IMR-90 (cell line): ENCODE measurements around the gene PTPRU. TPM values are rescaled to one million over a fixed set of nuclear protein-coding genes. Genes with fewer than 3 reads are reported as not detected.

Experiments used
- ATAC-seq: fragments of 200-7000 bp; cut with Tn5 transposase; 2 replicates; pipeline ENCODE4 v1.9.1; 2020; ENCODE audit warnings: low read depth, mild to moderate bottlenecking, moderate library complexity
- BruUV-seq: library from RNA; stranded (reverse); fragments of 400-500 nt; replicated peaks from 2 replicates; lab custom pipeline; 2021; lab: Mats Ljungman, UMichigan
- CTCF ChIA-PET: fragments of 300-600 bp; formaldehyde crosslinking; extraction: SDS; loops from one replicate; lab custom pipeline; 2021; ENCODE audit warnings: antibody characterized with exemption; lab: Yijun Ruan, JAX
- POLR2A ChIA-PET: fragments of 300-600 bp; sonication (Branson Sonifier 250); formaldehyde crosslinking; loops from one replicate; lab custom pipeline; 2022; ENCODE audit warnings: antibody characterized with exemption; ENCODE audit not compliant: unreplicated experiment; lab: Charles Lee
- DNase-seq: peaks from one replicate; pipeline ENCODE4 v3.0.0; 2013
- H2AFZ ChIP-seq: replicated peaks from 2 replicates; pipeline ENCODE3; 2013; ENCODE audit warnings: low read length, mild to moderate bottlenecking; ENCODE audit not compliant: poor library complexity
- H2AK5ac ChIP-seq: 2 replicates; pipeline ENCODE4 v1.6.1; 2013; ENCODE audit warnings: low read depth, low read length, inconsistent platforms
- H2AK9ac ChIP-seq: replicated peaks from 2 replicates; pipeline ENCODE3; 2013; ENCODE audit warnings: mild to moderate bottlenecking, low read depth, low read length, moderate library complexity; ENCODE audit not compliant: poor library complexity
- H2BK120ac ChIP-seq: 2 replicates; pipeline ENCODE4 v1.6.1; 2013; ENCODE audit warnings: low read depth, low read length, inconsistent platforms
- H2BK15ac ChIP-seq: 3 replicates; pipeline ENCODE4 v1.6.1; 2013; ENCODE audit warnings: low read depth, low read length, inconsistent platforms
- H2BK20ac ChIP-seq: 2 replicates; pipeline ENCODE4 v1.6.1; 2013; ENCODE audit warnings: low read depth, mild to moderate bottlenecking, inconsistent platforms, low read length, moderate library complexity
- H2BK5ac ChIP-seq: 2 replicates; pipeline ENCODE4 v1.6.1; 2013; ENCODE audit warnings: mild to moderate bottlenecking, low read depth, low read length, inconsistent platforms; ENCODE audit not compliant: poor library complexity, severe bottlenecking
- H3K14ac ChIP-seq: replicated peaks from 2 replicates; pipeline ENCODE4 v1.6.1; 2013; ENCODE audit warnings: low read depth, low read length, inconsistent platforms
- H3K18ac ChIP-seq: 2 replicates; pipeline ENCODE4 v1.6.1; 2013; ENCODE audit warnings: low read depth, low read length, control low read depth
- H3K23ac ChIP-seq: 2 replicates; pipeline ENCODE4 v1.6.1; 2013; ENCODE audit warnings: low read depth, low read length, inconsistent platforms
- H3K27ac ChIP-seq: 2 replicates; pipeline ENCODE4 v1.5.1; 2013; ENCODE audit warnings: mild to moderate bottlenecking, control low read depth, low read length; ENCODE audit not compliant: insufficient read depth
- H3K27me3 ChIP-seq: 2 replicates; pipeline ENCODE4 v1.6.1; 2013; ENCODE audit warnings: low read length; ENCODE audit not compliant: control insufficient read depth, insufficient read depth
- H3K36me3 ChIP-seq: 2 replicates; pipeline ENCODE4 v1.6.1; 2013; ENCODE audit warnings: low read length, mixed read lengths; ENCODE audit not compliant: control insufficient read depth, insufficient read depth
- H3K4ac ChIP-seq: 2 replicates; pipeline ENCODE4 v1.6.1; 2013; ENCODE audit warnings: low read depth, low read length, inconsistent platforms
- H3K4me1 ChIP-seq: 2 replicates; pipeline ENCODE4 v1.6.1; 2013; ENCODE audit warnings: low read length, mixed read lengths; ENCODE audit not compliant: control insufficient read depth, insufficient read depth
- H3K4me2 ChIP-seq: 2 replicates; pipeline ENCODE4 v1.6.1; 2013; ENCODE audit warnings: low read depth, mild to moderate bottlenecking, control low read depth, low read length, moderate library complexity
- H3K4me3 ChIP-seq: 2 replicates; pipeline ENCODE4 v1.5.1; 2013; ENCODE audit warnings: low read depth, mild to moderate bottlenecking, control low read depth, low read length, moderate library complexity; ENCODE audit not compliant: insufficient read depth
- H3K56ac ChIP-seq: 2 replicates; pipeline ENCODE4 v1.6.1; 2013; ENCODE audit warnings: low read length, inconsistent platforms; ENCODE audit not compliant: insufficient read depth; ENCODE audit errors: extremely low read depth
- H3K79me1 ChIP-seq, 2 experiments: 2 replicates each; pipeline ENCODE4 v1.6.1; 2013; ENCODE audit warnings: low read length in 2 of 2, inconsistent platforms in 1 of 2, low read depth in 1 of 2
- H3K9ac ChIP-seq: 2 replicates; pipeline ENCODE4 v1.6.1; 2013; ENCODE audit warnings: low read depth, low read length, control low read depth
- H3K9me1 ChIP-seq: 2 replicates; pipeline ENCODE4 v1.6.1; 2013; ENCODE audit warnings: low read length, inconsistent platforms; ENCODE audit not compliant: insufficient read depth
- H3K9me3 ChIP-seq: 2 replicates; pipeline ENCODE4 v1.6.1; 2013; ENCODE audit warnings: low read length; ENCODE audit not compliant: control insufficient read depth, insufficient read depth
- H4K20me1 ChIP-seq: 2 replicates; pipeline ENCODE4 v1.6.1; 2013; ENCODE audit warnings: low read length, inconsistent platforms; ENCODE audit not compliant: insufficient read depth
- H4K5ac ChIP-seq: 2 replicates; pipeline ENCODE4 v1.6.1; 2013; ENCODE audit warnings: mild to moderate bottlenecking, low read depth, low read length, control low read depth
- H4K8ac ChIP-seq, 2 experiments: 2 replicates each; pipeline ENCODE4 v1.6.1; 2013; ENCODE audit warnings: low read depth in 2 of 2, low read length in 2 of 2, control low read depth in 1 of 2, inconsistent platforms in 1 of 2
- H4K91ac ChIP-seq: 2 replicates; pipeline ENCODE4 v1.6.1; 2013; ENCODE audit warnings: low read depth, low read length, inconsistent platforms; ENCODE audit not compliant: insufficient read depth
- BHLHE40 ChIP-seq: fragments of 150-350 bp; IDR thresholded peaks from 2 replicates; pipeline ENCODE4 v1.6.1; 2016; ENCODE audit warnings: mild to moderate bottlenecking, low read depth, low read length
- CEBPB ChIP-seq: IDR thresholded peaks from 2 replicates; pipeline ENCODE4 v1.6.1; 2012; ENCODE audit warnings: low read depth, low read length, improper control_type of control experiment
- CHD1 ChIP-seq: IDR thresholded peaks from 2 replicates; pipeline ENCODE4 v1.6.1; 2012; ENCODE audit warnings: low read depth, low read length, improper control_type of control experiment
- CTCF ChIP-seq: conservative IDR thresholded peaks from 2 replicates; pipeline ENCODE4 v1.5.1; 2012; ENCODE audit warnings: mild to moderate bottlenecking, low read depth, low read length, improper control_type of control experiment
- ELK1 ChIP-seq: fragments of 150-350 bp; IDR thresholded peaks from 2 replicates; pipeline ENCODE4 v1.6.1; 2016; ENCODE audit warnings: low read depth, mild to moderate bottlenecking, low read length, moderate library complexity, borderline replicate concordance
- FOS ChIP-seq: fragments of 150-350 bp; IDR thresholded peaks from 2 replicates; pipeline ENCODE4 v1.6.1; 2016; ENCODE audit warnings: low read depth, low read length
- MAFK ChIP-seq: IDR thresholded peaks from 2 replicates; pipeline ENCODE4 v1.6.1; 2012; ENCODE audit warnings: low read depth, low read length, improper control_type of control experiment
- MAZ ChIP-seq: IDR thresholded peaks from 2 replicates; pipeline ENCODE4 v1.6.1; 2012; ENCODE audit warnings: low read depth, mild to moderate bottlenecking, low read length, improper control_type of control experiment, moderate library complexity, borderline replicate concordance
- MXI1 ChIP-seq: IDR thresholded peaks from 2 replicates; pipeline ENCODE4 v1.6.1; 2012; ENCODE audit warnings: low read depth, mild to moderate bottlenecking, low read length, moderate library complexity, borderline replicate concordance
- NFE2L2 ChIP-seq: fragments of 150-350 bp; IDR thresholded peaks from 2 replicates; pipeline ENCODE4 v1.6.1; 2016; ENCODE audit warnings: low read depth, mild to moderate bottlenecking, low read length
- POLR2A ChIP-seq: IDR thresholded peaks from 2 replicates; pipeline ENCODE4 v1.6.1; 2012; ENCODE audit warnings: mild to moderate bottlenecking, low read depth, low read length
- RAD21 ChIP-seq: IDR thresholded peaks from 2 replicates; pipeline ENCODE4 v1.6.1; 2012; ENCODE audit warnings: low read length, improper control_type of control experiment
- RCOR1 ChIP-seq: IDR thresholded peaks from 2 replicates; pipeline ENCODE4 v1.6.1; 2012; ENCODE audit warnings: mild to moderate bottlenecking, low read length, improper control_type of control experiment; ENCODE audit not compliant: insufficient replicate concordance
- RFX5 ChIP-seq: IDR thresholded peaks from 2 replicates; pipeline ENCODE4 v1.8.0; 2012; ENCODE audit warnings: low read depth, mild to moderate bottlenecking, low read length, moderate library complexity
- SMC3 ChIP-seq: fragments of 150-350 bp; IDR thresholded peaks from 2 replicates; pipeline ENCODE4 v1.6.1; 2016; ENCODE audit warnings: low read depth, mild to moderate bottlenecking, antibody characterized with exemption, low read length, moderate library complexity
- WGBS, 2 experiments: methylation state at CpG; one replicate each; pipeline versions ENCODE4 v1.1.5 to v1.1.7; 2013; ENCODE audit warnings: missing lambda C conversion rate in 2 of 2; ENCODE audit not compliant: insufficient read length in 1 of 2; ENCODE audit errors: extremely low coverage in 2 of 2; 5-methylcytosine and 5-hydroxymethylcytosine counted together
- dilution Hi-C: fragments of 300-500 bp; cut with HindIII; formaldehyde crosslinking; loops from one replicate; pipeline ENCODE4 v1.14.3; 2018; ENCODE audit warnings: low sequenced_read_pairs; ENCODE audit not compliant: unreplicated experiment
- in situ Hi-C: fragments of 300-500 bp; cut with MboI; formaldehyde crosslinking; loops from 3 replicates; pipeline ENCODE4 v1.14.3; 2019; ENCODE audit warnings: low sequenced_read_pairs, inconsistent platforms, mixed read lengths
- intact Hi-C: fragments of 100-400 bp; cut with micrococcal nuclease; formaldehyde crosslinking; loops from 2 replicates; pipeline ENCODE4 v1.10.0; 2022
- polyA plus RNA-seq, 3 experiments: library from polyadenylated mRNA; depleted of rRNA; stranded (reverse); fragments of >200 nt; gene quantifications; 2 replicates each; pipeline ENCODE4 v1.2.3, GENCODE V29; 2012; ENCODE audit warnings: low replicate concordance in 1 of 3
- total RNA-seq: library from RNA; depleted of rRNA; stranded (reverse); fragments of >200 nt; gene quantifications from 2 replicates; pipeline ENCODE4 v1.2.3, GENCODE V29; 2012
- TF ChIP-seq, protein P1 (sequence below): fragments of 150-350 bp; IDR thresholded peaks from 2 replicates; pipeline ENCODE4 v1.6.1; 2017; ENCODE audit warnings: mild to moderate bottlenecking, antibody characterized with exemption, low read length, low read depth

Gene PTPRU
- total and polyA plus RNA-seq, 2 of the 4 experiments (the other 2 are of a cell fraction), result 7.0 to 10.7 TPM

DNA sequence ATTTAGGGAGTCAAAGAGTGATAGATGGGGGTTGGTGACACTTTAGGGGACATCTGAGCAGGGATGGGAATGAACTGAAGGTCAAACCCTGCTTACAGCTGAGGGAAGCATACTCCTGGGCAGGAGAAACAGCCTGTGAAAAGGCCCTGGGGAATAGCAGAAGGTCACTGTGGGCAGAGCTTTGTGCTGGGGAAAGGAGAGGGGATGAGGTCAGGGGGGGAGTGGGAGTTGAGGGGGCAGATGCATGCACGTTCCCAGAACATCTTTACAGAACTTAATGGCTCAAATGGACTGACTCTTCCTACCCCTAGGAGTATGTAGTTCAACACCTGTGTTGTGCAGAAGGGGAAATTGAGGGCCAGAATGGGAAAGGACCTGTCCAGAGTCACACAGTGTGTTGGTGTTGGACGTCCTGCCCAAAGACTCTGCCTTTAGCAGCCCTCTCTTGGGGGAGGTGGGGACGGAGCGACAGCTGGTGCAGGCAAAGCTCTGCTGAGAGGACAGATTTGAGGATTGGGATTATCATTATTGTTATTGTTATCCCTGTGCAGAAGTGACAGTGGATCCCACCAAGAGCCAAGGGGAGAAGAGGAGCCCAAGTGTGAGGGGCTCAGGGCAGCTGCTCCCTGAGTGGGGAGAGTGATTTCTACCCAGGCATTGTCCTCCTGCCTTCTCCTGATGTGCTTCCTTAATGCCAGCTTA lies 116.5 kb downstream of the PTPRU start:
- H3K27ac ChIP-seq, result no peak overlapping the region
- H2BK15ac ChIP-seq, result no peak overlapping the region
- ChIA-PET CTCF (no interaction called here), POLR2A (no interaction called here)
- no TSS peak for BruUV-seq
- H3K27me3 ChIP-seq, result peaks cover 10% of the 10 kb centered on the region
- no peak overlapping the region for H3K23ac ChIP-seq
- in situ Hi-C loops, result no loop called here
- H3K4ac ChIP-seq, result no peak overlapping the region
- no peak overlapping the region for H2AK5ac ChIP-seq
- H3K14ac ChIP-seq, result no peak overlapping the region
- no peaks in the 10 kb centered on the region for H3K9me1 ChIP-seq
- H3K36me3 ChIP-seq, result no peaks in the 10 kb centered on the region
- no peak overlapping the region for H4K91ac ChIP-seq
- no peak overlapping the region for H2AK9ac ChIP-seq
- DNase-seq (no peak), ATAC-seq (no peak)
- H2BK5ac ChIP-seq, result no peak overlapping the region
- H3K9me3 ChIP-seq, result no peaks in the 10 kb centered on the region
- H4K5ac ChIP-seq, result no peak overlapping the region
- H3K4me2 ChIP-seq, result no peak overlapping the region
- no peak overlapping the region for H3K4me3 ChIP-seq
- H3K79me1 ChIP-seq, result no peaks in the 10 kb centered on the region
- intact Hi-C loops, result no loop called here
- H3K56ac ChIP-seq, result no peak overlapping the region
- no peak overlapping the region for H3K9ac ChIP-seq
- H2AFZ ChIP-seq, result no peak overlapping the region
- no peak overlapping the region for H3K18ac ChIP-seq
- H2BK20ac ChIP-seq, result no peak overlapping the region
- H4K20me1 ChIP-seq, result no peaks in the 10 kb centered on the region
- H2BK120ac ChIP-seq, result no peak overlapping the region
- dilution Hi-C loops, result no loop called here
- WGBS, 2 experiments, result no CpG with 5 or more reads among the region's 4 CpGs
- H3K4me1 ChIP-seq, result no peaks in the 10 kb centered on the region
- no peak for TF ChIP-seq FOS
- no peak for TF ChIP-seq CHD1
- TF ChIP-seq RFX5, result no peak
- TF ChIP-seq POLR2A, result no peak
- no peak for TF ChIP-seq MAZ
- no peak for TF ChIP-seq RCOR1
- TF ChIP-seq NFE2L2, result no peak
- no peak for TF ChIP-seq MAFK
- TF ChIP-seq SMC3, result no peak
- TF ChIP-seq BHLHE40, result no peak
- TF ChIP-seq CEBPB, result no peak
- TF ChIP-seq, protein P1, sequence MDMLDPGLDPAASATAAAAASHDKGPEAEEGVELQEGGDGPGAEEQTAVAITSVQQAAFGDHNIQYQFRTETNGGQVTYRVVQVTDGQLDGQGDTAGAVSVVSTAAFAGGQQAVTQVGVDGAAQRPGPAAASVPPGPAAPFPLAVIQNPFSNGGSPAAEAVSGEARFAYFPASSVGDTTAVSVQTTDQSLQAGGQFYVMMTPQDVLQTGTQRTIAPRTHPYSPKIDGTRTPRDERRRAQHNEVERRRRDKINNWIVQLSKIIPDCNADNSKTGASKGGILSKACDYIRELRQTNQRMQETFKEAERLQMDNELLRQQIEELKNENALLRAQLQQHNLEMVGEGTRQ, result no peak
- no peak for TF ChIP-seq MXI1
- no peak for TF ChIP-seq CTCF
- TF ChIP-seq ELK1, result no peak
- TF ChIP-seq RAD21, result no peak
- H4K8ac ChIP-seq, result no peak overlapping the region
